Parathyroid adenoma (tissue), 2 donors: ENCODE measurements around the gene CHST9.
"Not testable (repeated sequence)": the region's sequence is repeated elsewhere in the genome, so short reads cannot be mapped to it uniquely, and the experiment has no call there.

Experiments used
- H2AFZ ChIP-seq: fragments of 300-600 bp; sonication (generic); one replicate; pipeline ENCODE4 v1.7.0; 2017; ENCODE audit warnings: antibody characterized with exemption, mild to moderate bottlenecking
- H3K27ac ChIP-seq: fragments of 300-600 bp; sonication (generic); one replicate; pipeline ENCODE4 v1.7.0; 2017
- H3K27me3 ChIP-seq: fragments of 300-600 bp; sonication (generic); one replicate; pipeline ENCODE4 v1.7.0; 2017; ENCODE audit warnings: low read length; ENCODE audit not compliant: control insufficient read depth, insufficient read depth
- H3K36me3 ChIP-seq: fragments of 300-600 bp; sonication (generic); one replicate; pipeline ENCODE4 v1.7.0; 2017; ENCODE audit warnings: low read length; ENCODE audit not compliant: control insufficient read depth, insufficient read depth
- H3K4me1 ChIP-seq: fragments of 300-600 bp; sonication (generic); one replicate; pipeline ENCODE4 v1.7.0; 2017; ENCODE audit warnings: control low read depth
- H3K4me2 ChIP-seq: fragments of 300-600 bp; sonication (generic); one replicate; pipeline ENCODE4 v1.7.0; 2017; ENCODE audit warnings: low read length
- H3K4me3 ChIP-seq: fragments of 300-600 bp; sonication (generic); one replicate; pipeline ENCODE4 v1.7.0; 2017; ENCODE audit warnings: low read depth, low read length
- H3K79me2 ChIP-seq: fragments of 300-600 bp; sonication (generic); one replicate; pipeline ENCODE4 v1.7.0; 2017; ENCODE audit warnings: control low read depth
- H3K9ac ChIP-seq: fragments of 300-600 bp; sonication (generic); one replicate; pipeline ENCODE4 v1.7.0; 2017; ENCODE audit warnings: mild to moderate bottlenecking
- H3K9me3 ChIP-seq: fragments of 300-600 bp; sonication (generic); one replicate; pipeline ENCODE4 v1.7.0; 2017; ENCODE audit warnings: low read length; ENCODE audit not compliant: control insufficient read depth
- TF ChIP-seq, protein P1 (sequence below): fragments of 300-600 bp; sonication (generic); IDR thresholded peaks from one replicate; pipeline ENCODE4 v1.7.0; 2017; ENCODE audit warnings: antibody characterized with exemption, mild to moderate bottlenecking
- donor health status: primary hyperparathyroidism.

The CHST9 gene

GRCh38 chr18:27185025-27185763 lies at the start of gene CHST9:
Gene CHST9, minus strand, starts transcription at chr18:27185308. Its CDS starts 42,499 bp downstream, at chr18:27142809.
- Histone ChIP-seq H3K79me2 (no peaks in the 10 kb centered on the region), H3K27me3 (no peaks in the 10 kb centered on the region), H3K9ac (no peak within 1 kb of the TSS), H3K4me1 (no peaks in the 10 kb centered on the region), H3K4me3 (no peak within 1 kb of the TSS), H2AFZ (peak within 1 kb of the TSS; percentile 34), H3K9me3 (no peaks in the 10 kb centered on the region), H3K36me3 (no peaks in the 10 kb centered on the region), H3K27ac (no peak within 1 kb of the TSS), H3K4me2 (peak within 1 kb of the TSS; percentile 42)
- TF ChIP-seq, protein P1, sequence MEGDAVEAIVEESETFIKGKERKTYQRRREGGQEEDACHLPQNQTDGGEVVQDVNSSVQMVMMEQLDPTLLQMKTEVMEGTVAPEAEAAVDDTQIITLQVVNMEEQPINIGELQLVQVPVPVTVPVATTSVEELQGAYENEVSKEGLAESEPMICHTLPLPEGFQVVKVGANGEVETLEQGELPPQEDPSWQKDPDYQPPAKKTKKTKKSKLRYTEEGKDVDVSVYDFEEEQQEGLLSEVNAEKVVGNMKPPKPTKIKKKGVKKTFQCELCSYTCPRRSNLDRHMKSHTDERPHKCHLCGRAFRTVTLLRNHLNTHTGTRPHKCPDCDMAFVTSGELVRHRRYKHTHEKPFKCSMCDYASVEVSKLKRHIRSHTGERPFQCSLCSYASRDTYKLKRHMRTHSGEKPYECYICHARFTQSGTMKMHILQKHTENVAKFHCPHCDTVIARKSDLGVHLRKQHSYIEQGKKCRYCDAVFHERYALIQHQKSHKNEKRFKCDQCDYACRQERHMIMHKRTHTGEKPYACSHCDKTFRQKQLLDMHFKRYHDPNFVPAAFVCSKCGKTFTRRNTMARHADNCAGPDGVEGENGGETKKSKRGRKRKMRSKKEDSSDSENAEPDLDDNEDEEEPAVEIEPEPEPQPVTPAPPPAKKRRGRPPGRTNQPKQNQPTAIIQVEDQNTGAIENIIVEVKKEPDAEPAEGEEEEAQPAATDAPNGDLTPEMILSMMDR = no peak

DNA sequence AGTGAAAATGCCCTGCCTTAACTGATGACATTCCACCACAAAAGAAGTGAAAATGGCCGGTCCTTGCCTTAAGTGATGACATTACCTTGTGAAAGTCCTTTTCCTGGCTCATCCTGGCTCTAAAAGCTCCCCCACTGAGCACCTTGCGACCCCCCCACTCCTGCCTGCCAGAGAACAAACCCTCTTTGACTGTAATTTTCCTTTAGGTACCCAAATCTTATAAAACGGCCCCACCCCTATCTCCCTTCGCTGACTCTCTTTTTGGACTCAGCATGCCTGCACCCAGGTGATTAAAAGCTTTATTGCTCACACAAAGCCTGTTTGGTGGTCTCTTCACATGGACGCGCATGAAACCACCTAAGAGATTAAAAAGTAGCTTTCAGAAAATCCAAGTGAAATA lies 47.2 kb upstream of the CHST9 start:
- H3K4me2 ChIP-seq, H3K9ac ChIP-seq, H3K27ac ChIP-seq, H2AFZ ChIP-seq, H3K79me2 ChIP-seq, H3K27me3 ChIP-seq, H3K4me3 ChIP-seq, H3K4me1 ChIP-seq, H3K9me3 ChIP-seq, H3K36me3 ChIP-seq: not testable (repeated sequence)

GRCh38 chr18:27231671-27232070 lies 46.6 kb upstream of the CHST9 start:
- H3K27ac ChIP-seq, H3K79me2 ChIP-seq, H3K9me3 ChIP-seq, H2AFZ ChIP-seq, H3K36me3 ChIP-seq, H3K4me1 ChIP-seq, H3K4me3 ChIP-seq, H3K27me3 ChIP-seq, H3K4me2 ChIP-seq, H3K9ac ChIP-seq: not testable (repeated sequence)

GRCh38 chr18:27231221-27231620 lies 46.1 kb upstream of the CHST9 start:
- H3K4me2 ChIP-seq, H3K36me3 ChIP-seq, H3K4me3 ChIP-seq, H3K79me2 ChIP-seq, H3K4me1 ChIP-seq, H3K9me3 ChIP-seq, H3K27me3 ChIP-seq, H3K27ac ChIP-seq, H3K9ac ChIP-seq, H2AFZ ChIP-seq: not testable (repeated sequence)

- Histone ChIP-seq H2AFZ (no peak overlapping the region), H3K4me2 (no peak overlapping the region), H3K4me1 (no peaks in the 10 kb centered on the region), H3K9ac (no peak overlapping the region), H3K27me3 (no peaks in the 10 kb centered on the region), H3K4me3 (no peak overlapping the region), H3K9me3 (no peaks in the 10 kb centered on the region), H3K79me2 (no peaks in the 10 kb centered on the region), H3K27ac (no peak overlapping the region), H3K36me3 (no peaks in the 10 kb centered on the region)
- TF ChIP-seq, protein P1 = no peak
These were observed 42.6 kb upstream of the CHST9 start for GRCh38 chr18:27227721-27228120.

DNA sequence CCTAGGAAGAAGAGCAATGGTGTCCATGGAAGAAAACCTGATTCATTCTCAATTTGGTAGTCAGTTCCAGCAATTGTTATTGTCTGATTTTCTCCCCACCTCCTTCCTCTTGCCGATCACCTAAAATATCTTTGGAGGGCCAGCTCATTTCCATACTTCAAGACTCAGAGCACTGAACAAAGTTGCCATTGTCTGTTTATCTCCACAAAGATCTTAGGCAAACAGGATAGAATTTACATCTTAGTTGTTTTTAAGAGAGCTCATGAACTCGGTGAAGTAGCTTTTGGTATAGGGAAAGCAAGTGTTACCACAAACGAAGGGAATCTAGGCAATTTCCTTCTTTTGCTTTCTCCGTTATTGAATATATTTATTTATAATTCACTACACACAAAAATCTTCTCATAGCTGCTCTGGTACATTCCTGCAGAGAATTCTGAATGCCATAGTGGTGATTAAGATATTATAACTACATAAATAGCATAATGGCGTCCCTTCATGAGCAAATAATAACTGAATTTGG lies 41.5 kb upstream of the CHST9 start:
- Histone ChIP-seq H2AFZ (no peak overlapping the region), H3K27ac (no peak overlapping the region)

More for the DNA sequence above, 41.5 kb upstream of the CHST9 start:
- H3K4me3 ChIP-seq = no peak overlapping the region
- no peaks in the 10 kb centered on the region for H3K4me1 ChIP-seq
- H3K9me3 ChIP-seq = no peaks in the 10 kb centered on the region
- H3K36me3 ChIP-seq = no peaks in the 10 kb centered on the region
- TF ChIP-seq, protein P1 = no peak
- H3K79me2 ChIP-seq = no peaks in the 10 kb centered on the region
- no peak overlapping the region for H3K9ac ChIP-seq
- H3K27me3 ChIP-seq = no peaks in the 10 kb centered on the region
- H3K4me2 ChIP-seq = no peak overlapping the region
